Activated T-helper 2 cell treated with anti-CD3 and anti-CD28 coated beads, Interferon-gamma antibody, Interleukin-2, Interleukin-4, amounts not matched to agents 10 μg/mL and 5 μg/mL and 100 μg/mL, durations not matched to agents 14 hours and 24 hours and 36 hours (primary cell): Measurements from ENCODE around the gene GJA1. TPM values are rescaled to one million over a fixed set of nuclear protein-coding genes. Genes with fewer than 3 reads are reported as not detected.

Experiments
- DNase-seq: peaks from one replicate; pipeline ENCODE4 v3.0.0; 2021; ENCODE audit warnings: low spot score
- H3K27ac Mint-ChIP-seq: one replicate; pipeline ENCODE4 v1.8.0; 2021; ENCODE audit warnings: mixed read lengths
- H3K27me3 Mint-ChIP-seq: one replicate; pipeline ENCODE4 v1.8.0; 2021; ENCODE audit warnings: low read depth, mixed read lengths
- H3K36me3 Mint-ChIP-seq: one replicate; pipeline ENCODE4 v1.8.0; 2021; ENCODE audit warnings: low read depth, mixed read lengths
- H3K4me1 Mint-ChIP-seq: one replicate; pipeline ENCODE4 v1.8.0; 2021; ENCODE audit warnings: low read depth, mixed read lengths
- H3K4me3 Mint-ChIP-seq: one replicate; pipeline ENCODE4 v1.8.0; 2021; ENCODE audit warnings: low read depth, mild to moderate bottlenecking, moderate library complexity, mixed read lengths
- H3K9me3 Mint-ChIP-seq: one replicate; pipeline ENCODE4 v1.8.0; 2021; ENCODE audit warnings: mixed read lengths
- intact Hi-C: fragments of 100-400 bp; cut with micrococcal nuclease; formaldehyde crosslinking; loops from one replicate; pipeline ENCODE4 v1.15.1; 2023
- total RNA-seq: library from RNA; stranded (reverse); gene quantifications from 2 replicates; pipeline ENCODE4 v1.2.3, GENCODE V29; 2022

The GJA1 gene
- total RNA-seq, 1 donor from 2014 or later, result not detected

GRCh38 chr6:121479486-121480098, 44.1 kb downstream of the GJA1 start:
- no peak overlapping the region for H3K4me3 Mint-ChIP-seq
- no peaks in the 10 kb centered on the region for H3K36me3 Mint-ChIP-seq
- no peaks in the 10 kb centered on the region for H3K27me3 Mint-ChIP-seq
- H3K27ac Mint-ChIP-seq, result no peak overlapping the region
- H3K9me3 Mint-ChIP-seq, result no peaks in the 10 kb centered on the region
- no peaks in the 10 kb centered on the region for H3K4me1 Mint-ChIP-seq
- intact Hi-C loops, result no loop called here
- DNase-seq, result no peak

- Mint-ChIP-seq H3K4me3 (no peak overlapping the region), H3K4me1 (no peaks in the 10 kb centered on the region), H3K27me3 (no peaks in the 10 kb centered on the region), H3K9me3 (no peaks in the 10 kb centered on the region), H3K27ac (no peak overlapping the region), H3K36me3 (no peaks in the 10 kb centered on the region)
- intact Hi-C loops, result no loop called here
- DNase-seq, result no peak
Measured at GRCh38 chr6:121480099-121480713, 44.8 kb downstream of the GJA1 start.

GRCh38 chr6:121482004-121482693, 46.7 kb downstream of the GJA1 start:
- Mint-ChIP-seq H3K27ac (no peak overlapping the region), H3K4me3 (no peak overlapping the region), H3K4me1 (no peaks in the 10 kb centered on the region), H3K27me3 (no peaks in the 10 kb centered on the region), H3K9me3 (no peaks in the 10 kb centered on the region), H3K36me3 (no peaks in the 10 kb centered on the region)
- intact Hi-C loops, result no loop called here
- no peak for DNase-seq

GRCh38 chr6:121482751-121483150, 47.3 kb downstream of the GJA1 start:
- DNase-seq, result no peak
- H3K9me3 Mint-ChIP-seq, result no peaks in the 10 kb centered on the region

GRCh38 chr6:121485359-121485811, 49.9 kb downstream of the GJA1 start:
- intact Hi-C loops, result no loop called here
- Mint-ChIP-seq H3K4me3 (no peak overlapping the region), H3K27me3 (no peaks in the 10 kb centered on the region), H3K36me3 (no peaks in the 10 kb centered on the region), H3K27ac (no peak overlapping the region), H3K9me3 (no peaks in the 10 kb centered on the region), H3K4me1 (no peaks in the 10 kb centered on the region)
- DNase-seq, result no peak

More at GRCh38 chr6:121482751-121483150, 47.3 kb downstream of the GJA1 start:
- no peak overlapping the region for H3K27ac Mint-ChIP-seq
- H3K4me3 Mint-ChIP-seq, result no peak overlapping the region
- no peaks in the 10 kb centered on the region for H3K36me3 Mint-ChIP-seq
- no peaks in the 10 kb centered on the region for H3K27me3 Mint-ChIP-seq
- H3K4me1 Mint-ChIP-seq, result no peaks in the 10 kb centered on the region
- intact Hi-C loops, result no loop called here

- H3K27ac Mint-ChIP-seq, result no peak overlapping the region
- intact Hi-C loops, result no loop called here
- H3K27me3 Mint-ChIP-seq, result no peaks in the 10 kb centered on the region
- no peaks in the 10 kb centered on the region for H3K9me3 Mint-ChIP-seq
- H3K4me1 Mint-ChIP-seq, result no peaks in the 10 kb centered on the region
- no peak for DNase-seq
- no peak overlapping the region for H3K4me3 Mint-ChIP-seq
- H3K36me3 Mint-ChIP-seq, result no peaks in the 10 kb centered on the region
Measured at GRCh38 chr6:121491576-121491975, 56.1 kb downstream of the GJA1 start.

GRCh38 chr6:121492536-121492935, 57.1 kb downstream of the GJA1 start:
- H3K27ac Mint-ChIP-seq, result no peak overlapping the region
- DNase-seq, result no peak
- intact Hi-C loops, result no loop called here
- H3K4me1 Mint-ChIP-seq, result no peaks in the 10 kb centered on the region
- no peak overlapping the region for H3K4me3 Mint-ChIP-seq
- no peaks in the 10 kb centered on the region for H3K27me3 Mint-ChIP-seq
- no peaks in the 10 kb centered on the region for H3K36me3 Mint-ChIP-seq
- H3K9me3 Mint-ChIP-seq, result no peaks in the 10 kb centered on the region

GRCh38 chr6:121497970-121498375, 62.5 kb downstream of the GJA1 start:
- Mint-ChIP-seq H3K4me3 (no peak overlapping the region), H3K4me1 (no peaks in the 10 kb centered on the region), H3K9me3 (no peaks in the 10 kb centered on the region), H3K27ac (no peak overlapping the region), H3K27me3 (no peaks in the 10 kb centered on the region), H3K36me3 (no peaks in the 10 kb centered on the region)
- no peak for DNase-seq
- intact Hi-C loops, result no loop called here

- Mint-ChIP-seq H3K9me3 (no peaks in the 10 kb centered on the region), H3K27ac (no peak overlapping the region), H3K4me3 (no peak overlapping the region), H3K36me3 (no peaks in the 10 kb centered on the region), H3K27me3 (no peaks in the 10 kb centered on the region), H3K4me1 (no peaks in the 10 kb centered on the region)
- DNase-seq, result no peak
- intact Hi-C loops, result no loop called here
Measured at GRCh38 chr6:121498481-121499276, 63.2 kb downstream of the GJA1 start.

Other genes starting within 250 kb of the GJA1 start
- 6.6 and 8.3 TPM in 2 replicates for gene TBC1D32, start 101.2 kb upstream of the GJA1 start, total RNA-seq